ENCODE data around the gene AKR1D1.

- TF ChIP-seq POLR2A (IDR thresholded peaks at IDR 0.05; ENCODE audit: extremely low read depth, insufficient read length) (no peak), CTCF (IDR thresholded peaks at IDR 0.05; ENCODE audit: low read depth, low read length) (no peak), MAX (IDR thresholded peaks at IDR 0.05; ENCODE audit: low read depth, low read length) (no peak)
Observed at GRCh38 chr7:138076196-138076595, at the start of gene AKR1D1.
